H9 (cell line): ENCODE results near the gene SIT1. TPM values are rescaled to one million over a fixed set of nuclear protein-coding genes. Genes with fewer than 3 reads are reported as not detected.

Experiments
- DNase-seq: peaks from one replicate; pipeline ENCODE4 v3.0.0-alpha.2; 2017
- H2AFZ ChIP-seq: one replicate; pipeline ENCODE4 v1.6.1; 2013; ENCODE audit warnings: mild to moderate bottlenecking, low read length, control low read depth, moderate library complexity
- H2AK5ac ChIP-seq: 2 replicates; pipeline ENCODE4 v1.6.1; 2013; ENCODE audit warnings: low read length, control low read depth, mixed read lengths; ENCODE audit not compliant: insufficient read length
- H2BK120ac ChIP-seq: one replicate; pipeline ENCODE4 v1.6.1; 2013; ENCODE audit warnings: low read depth, mild to moderate bottlenecking, low read length, control low read depth, inconsistent platforms; ENCODE audit not compliant: poor library complexity, severe bottlenecking
- H2BK12ac ChIP-seq: 2 replicates; pipeline ENCODE4 v1.6.1; 2013; ENCODE audit warnings: low read length, control low read depth, mixed read lengths, low read depth; ENCODE audit not compliant: insufficient read length
- H2BK15ac ChIP-seq: 2 replicates; pipeline ENCODE4 v1.6.1; 2013; ENCODE audit warnings: low read depth, low read length, control low read depth
- H2BK20ac ChIP-seq: one replicate; pipeline ENCODE4 v1.6.1; 2013; ENCODE audit warnings: low read depth, mild to moderate bottlenecking, low read length, control low read depth, inconsistent platforms; ENCODE audit not compliant: poor library complexity, severe bottlenecking
- H2BK5ac ChIP-seq: 2 replicates; pipeline ENCODE4 v1.6.1; 2013; ENCODE audit warnings: low read length, control low read depth, mixed read lengths; ENCODE audit not compliant: insufficient read length
- H3K14ac ChIP-seq: 2 replicates; pipeline ENCODE4 v1.6.1; 2013; ENCODE audit warnings: low read length, control low read depth; ENCODE audit not compliant: insufficient read depth
- H3K18ac ChIP-seq: 2 replicates; pipeline ENCODE4 v1.6.1; 2013; ENCODE audit warnings: low read depth, mild to moderate bottlenecking, mixed read lengths, low read length, control low read depth; ENCODE audit not compliant: insufficient read length
- H3K23ac ChIP-seq: 2 replicates; pipeline ENCODE4 v1.6.1; 2013; ENCODE audit warnings: low read length, control low read depth, mixed read lengths, low read depth; ENCODE audit not compliant: insufficient read length
- H3K23me2 ChIP-seq: 2 replicates; pipeline ENCODE4 v1.6.1; 2013; ENCODE audit warnings: low read depth, mild to moderate bottlenecking, mixed read lengths, low read length, control low read depth; ENCODE audit not compliant: insufficient read length, poor library complexity, severe bottlenecking
- H3K27ac ChIP-seq: 2 replicates; pipeline ENCODE4 v1.5.1; 2013; ENCODE audit warnings: low read length, control low read depth, mixed read lengths, low read depth; ENCODE audit not compliant: insufficient read length
- H3K27me3 ChIP-seq: 2 replicates; pipeline ENCODE4 v1.6.1; 2013; ENCODE audit warnings: low read length, control low read depth, inconsistent platforms; ENCODE audit not compliant: insufficient read depth
- H3K4ac ChIP-seq: 2 replicates; pipeline ENCODE4 v1.6.1; 2013; ENCODE audit warnings: low read depth, mild to moderate bottlenecking, control low read depth, inconsistent platforms, low read length, moderate library complexity
- H3K4me1 ChIP-seq: 2 replicates; pipeline ENCODE4 v1.6.1; 2013; ENCODE audit warnings: low read length, control low read depth, inconsistent platforms; ENCODE audit not compliant: insufficient read depth
- H3K4me2 ChIP-seq: 2 replicates; pipeline ENCODE4 v1.6.1; 2013; ENCODE audit warnings: low read length, control low read depth, mixed read lengths; ENCODE audit not compliant: insufficient read length, insufficient read depth
- H3K56ac ChIP-seq: 2 replicates; pipeline ENCODE4 v1.6.1; 2013; ENCODE audit warnings: low read depth, mild to moderate bottlenecking, mixed read lengths, low read length, control low read depth; ENCODE audit not compliant: insufficient read length
- H3K79me1 ChIP-seq: 2 replicates; pipeline ENCODE4 v1.6.1; 2013; ENCODE audit warnings: low read depth, mild to moderate bottlenecking, moderate library complexity, low read length, control low read depth, inconsistent platforms; ENCODE audit not compliant: insufficient read depth, poor library complexity, severe bottlenecking
- H3K79me2 ChIP-seq: 2 replicates; pipeline ENCODE4 v1.6.1; 2013; ENCODE audit warnings: low read length, control low read depth, inconsistent platforms; ENCODE audit not compliant: insufficient read depth
- H3K9ac ChIP-seq: 2 replicates; pipeline ENCODE4 v1.6.1; 2013; ENCODE audit warnings: low read length, control low read depth, mixed read lengths; ENCODE audit not compliant: insufficient read length; ENCODE audit errors: extremely low read depth
- H3K9me3 ChIP-seq: one replicate; pipeline ENCODE4 v1.6.1; 2013; ENCODE audit warnings: low read depth, low read length, inconsistent platforms; ENCODE audit not compliant: control insufficient read depth
- H3T11ph ChIP-seq: one replicate; pipeline ENCODE4 v1.6.1; 2013; ENCODE audit warnings: mild to moderate bottlenecking, low read length, control low read depth, inconsistent platforms
- H4K20me1 ChIP-seq: one replicate; pipeline ENCODE4 v1.6.1; 2013; ENCODE audit not compliant: control insufficient read depth, insufficient read length, insufficient read depth
- H4K5ac ChIP-seq: 2 replicates; pipeline ENCODE4 v1.6.1; 2013; ENCODE audit warnings: low read depth, mild to moderate bottlenecking, mixed read lengths, low read length, control low read depth; ENCODE audit not compliant: insufficient read length
- H4K8ac ChIP-seq: replicated peaks from 2 replicates; pipeline ENCODE4 v1.6.1; 2013; ENCODE audit warnings: low read length, control low read depth, mixed read lengths, low read depth; ENCODE audit not compliant: insufficient read length
- H4K91ac ChIP-seq: 2 replicates; pipeline ENCODE4 v1.6.1; 2013; ENCODE audit warnings: low read depth, mild to moderate bottlenecking, moderate library complexity, mixed read lengths, low read length, control low read depth; ENCODE audit not compliant: insufficient read length
- H3K27ac Mint-ChIP-seq, 3 experiments: 2 replicates in 2 of 3; 3 replicates in 1 of 3; pipeline ENCODE4 v1.8.0; 2020 to 2021; ENCODE audit warnings: mixed read lengths in 3 of 3, mild to moderate bottlenecking in 1 of 3, moderate library complexity in 1 of 3
- H3K27me3 Mint-ChIP-seq: 2 replicates; pipeline ENCODE4 v1.8.0; 2021; ENCODE audit warnings: low read depth, mild to moderate bottlenecking, moderate library complexity, mixed read lengths
- H3K36me3 Mint-ChIP-seq, 3 experiments: 2 replicates in 2 of 3; 3 replicates in 1 of 3; pipeline ENCODE4 v1.8.0; 2020 to 2021; ENCODE audit warnings: low read depth in 3 of 3, mixed read lengths in 3 of 3; ENCODE audit not compliant: insufficient read depth in 1 of 3
- H3K4me1 Mint-ChIP-seq, 2 experiments: 2 replicates each; pipeline ENCODE4 v1.8.0; 2020; ENCODE audit warnings: mixed read lengths in 2 of 2
- H3K4me3 Mint-ChIP-seq, 2 experiments: 2 replicates in 1 of 2; 3 replicates in 1 of 2; pipeline ENCODE4 v1.8.0; 2020 to 2021; ENCODE audit warnings: mild to moderate bottlenecking in 2 of 2, mixed read lengths in 2 of 2, moderate library complexity in 1 of 2
- H3K9me3 Mint-ChIP-seq, 2 experiments: 2 replicates in 1 of 2; 3 replicates in 1 of 2; pipeline ENCODE4 v1.8.0; 2020; ENCODE audit warnings: mild to moderate bottlenecking in 2 of 2, mixed read lengths in 2 of 2, moderate library complexity in 1 of 2
- WGBS: extraction: QIAGEN DNeasy Blood & Tissue Kit; methylation state at CpG from one replicate; pipeline ENCODE4 v1.1.7; 2013; ENCODE audit warnings: missing lambda C conversion rate, low lambda C conversion rate, mixed read lengths; ENCODE audit not compliant: insufficient read length; ENCODE audit errors: extremely low coverage; 5-methylcytosine and 5-hydroxymethylcytosine counted together
- total RNA-seq: library from RNA; stranded (reverse); gene quantifications from 2 replicates; pipeline ENCODE4 v1.2.1, GENCODE V29; 2021
- TF ChIP-seq, protein P1 (sequence below): fragments of 200-600 bp; sonication (generic); conservative IDR thresholded peaks from 3 replicates; pipeline ENCODE4 v1.8.0; 2021; ENCODE audit warnings: antibody characterized with exemption, mild to moderate bottlenecking

The SIT1 gene
- total RNA-seq, 1 experiment from 2014 or later = 1.6 TPM

DNA sequence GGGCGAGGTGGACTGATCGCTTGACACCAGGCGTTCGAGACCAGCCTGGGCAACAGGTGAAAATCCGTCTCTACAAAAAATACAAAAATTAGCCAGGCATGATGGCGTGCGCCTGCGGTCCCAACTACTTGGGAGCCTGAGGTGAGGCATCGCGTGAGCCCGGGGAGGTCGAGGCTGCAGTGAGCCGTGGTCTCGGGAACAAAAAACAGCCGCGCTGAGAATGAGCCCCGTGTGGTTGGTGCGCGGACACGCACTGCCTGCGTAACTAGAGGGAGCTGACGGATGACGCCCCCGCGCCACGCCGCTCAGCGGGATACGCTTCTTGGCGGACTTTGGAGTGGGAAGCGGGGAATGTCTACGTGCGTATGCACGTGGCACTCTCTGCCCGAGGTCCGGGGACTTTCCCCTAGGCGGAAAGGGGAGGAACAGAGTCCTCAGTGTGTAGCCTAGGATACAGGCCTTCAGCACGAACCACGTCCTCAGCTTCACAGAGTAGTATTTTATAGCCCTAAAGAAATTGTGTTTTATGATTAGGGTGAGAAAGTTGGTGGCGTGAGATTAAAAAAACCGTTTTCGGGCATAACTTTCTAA lies 6.9 kb upstream of the SIT1 start, which contains the start of gene RMRP:
TSS of gene RMRP (minus strand) at position 474 of the 591 bp plus-strand sequence.
- H3K27me3 ChIP-seq = no peaks in the 10 kb centered on the region
- H3K4me3 Mint-ChIP-seq = peak within 1 kb of the TSS; percentile 83 to 85
- no peak within 1 kb of the TSS for H3K23ac ChIP-seq
- peak within 1 kb of the TSS; percentile 57 for H3T11ph ChIP-seq
- TF ChIP-seq, protein P1, sequence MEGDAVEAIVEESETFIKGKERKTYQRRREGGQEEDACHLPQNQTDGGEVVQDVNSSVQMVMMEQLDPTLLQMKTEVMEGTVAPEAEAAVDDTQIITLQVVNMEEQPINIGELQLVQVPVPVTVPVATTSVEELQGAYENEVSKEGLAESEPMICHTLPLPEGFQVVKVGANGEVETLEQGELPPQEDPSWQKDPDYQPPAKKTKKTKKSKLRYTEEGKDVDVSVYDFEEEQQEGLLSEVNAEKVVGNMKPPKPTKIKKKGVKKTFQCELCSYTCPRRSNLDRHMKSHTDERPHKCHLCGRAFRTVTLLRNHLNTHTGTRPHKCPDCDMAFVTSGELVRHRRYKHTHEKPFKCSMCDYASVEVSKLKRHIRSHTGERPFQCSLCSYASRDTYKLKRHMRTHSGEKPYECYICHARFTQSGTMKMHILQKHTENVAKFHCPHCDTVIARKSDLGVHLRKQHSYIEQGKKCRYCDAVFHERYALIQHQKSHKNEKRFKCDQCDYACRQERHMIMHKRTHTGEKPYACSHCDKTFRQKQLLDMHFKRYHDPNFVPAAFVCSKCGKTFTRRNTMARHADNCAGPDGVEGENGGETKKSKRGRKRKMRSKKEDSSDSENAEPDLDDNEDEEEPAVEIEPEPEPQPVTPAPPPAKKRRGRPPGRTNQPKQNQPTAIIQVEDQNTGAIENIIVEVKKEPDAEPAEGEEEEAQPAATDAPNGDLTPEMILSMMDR = peak; percentile 45; the same call in 2 of the 3 replicates
- H4K8ac ChIP-seq = no peak within 1 kb of the TSS
- H2AFZ ChIP-seq = no peak within 1 kb of the TSS
- no peaks in the 10 kb centered on the region for H3K79me2 ChIP-seq
- H3K9ac ChIP-seq = peak within 1 kb of the TSS; percentile 74
- peaks cover 18% of the 10 kb centered on the region for H3K27me3 Mint-ChIP-seq
- no peak within 1 kb of the TSS for H2BK15ac ChIP-seq
- H3K18ac ChIP-seq = peak within 1 kb of the TSS; percentile 69
- no peak within 1 kb of the TSS; the same call in 1 of the 2 replicates for H3K4ac ChIP-seq
- H3K9me3 Mint-ChIP-seq = peaks cover 2 to 3% of the 10 kb centered on the region in 2 experiments; a peak in 3 of 5 replicates
- no peak within 1 kb of the TSS for H2BK20ac ChIP-seq
- H2BK12ac ChIP-seq = no peak within 1 kb of the TSS
- no peak within 1 kb of the TSS for H4K5ac ChIP-seq
- H3K27ac ChIP-seq = peak within 1 kb of the TSS; percentile 50
- H3K27ac Mint-ChIP-seq = peak within 1 kb of the TSS; percentile 98 to 100 (median 99)
- WGBS = no CpG with 5 or more reads among the region's 42 CpGs
- H3K56ac ChIP-seq = no peak within 1 kb of the TSS
- H3K36me3 Mint-ChIP-seq = peaks cover 24 to 32% (median 30%) of the 10 kb centered on the region in 3 experiments
- peak; percentile 98 for DNase-seq
- no peak within 1 kb of the TSS for H4K91ac ChIP-seq
- peaks cover 20 to 21% of the 10 kb centered on the region in 2 experiments for H3K4me1 Mint-ChIP-seq
- H3K4me2 ChIP-seq = peak within 1 kb of the TSS; percentile 76
- H3K23me2 ChIP-seq = peaks cover 11% of the 10 kb centered on the region
- peaks cover 3% of the 10 kb centered on the region; the same call in 1 of the 2 replicates for H3K4me1 ChIP-seq
- peak within 1 kb of the TSS; percentile 77; the same call in 1 of the 2 replicates for H3K14ac ChIP-seq
- no peak within 1 kb of the TSS for H2AK5ac ChIP-seq
- H2BK5ac ChIP-seq = no peak within 1 kb of the TSS
- no peaks in the 10 kb centered on the region for H4K20me1 ChIP-seq
- H2BK120ac ChIP-seq = no peak within 1 kb of the TSS
- no peaks in the 10 kb centered on the region for H3K9me3 ChIP-seq
- H3K79me1 ChIP-seq = no peaks in the 10 kb centered on the region
